Spinal cord (tissue), 10 donors: ENCODE results near the gene TENT5D. TPM values are rescaled to one million over a fixed set of nuclear protein-coding genes. Genes with fewer than 3 reads are reported as not detected.
"Not testable (repeated sequence)": the region's sequence is repeated elsewhere in the genome, so short reads cannot be mapped to it uniquely, and the experiment has no call there.

Experiments used
- DNase-seq, 6 donors: peaks; one replicate each; pipeline versions ENCODE4 v3.0.0 to v3.0.0-alpha.2; 2013 to 2015; ENCODE audit warnings: low spot score in 6 of 6, low read depth in 4 of 6
- H3K27ac ChIP-seq: one replicate; pipeline ENCODE4 v1.5.1; 2013; ENCODE audit warnings: low read depth, low read length, control low read depth
- H3K27me3 ChIP-seq: one replicate; pipeline ENCODE4 v1.6.1; 2013; ENCODE audit warnings: low read length; ENCODE audit not compliant: control insufficient read depth, insufficient read depth
- H3K36me3 ChIP-seq: one replicate; pipeline ENCODE4 v1.6.1; 2013; ENCODE audit warnings: low read length; ENCODE audit not compliant: control insufficient read depth, insufficient read depth
- H3K4me1 ChIP-seq: one replicate; pipeline ENCODE4 v1.6.1; 2013; ENCODE audit warnings: low read length; ENCODE audit not compliant: control insufficient read depth, insufficient read depth
- H3K4me3 ChIP-seq: one replicate; pipeline ENCODE4 v1.5.1; 2013; ENCODE audit warnings: low read depth, low read length, control low read depth
- H3K9me3 ChIP-seq: one replicate; pipeline ENCODE4 v1.6.1; 2013; ENCODE audit warnings: low read length; ENCODE audit not compliant: control insufficient read depth, insufficient read depth
- WGBS: methylation state at CpG from one replicate; pipeline ENCODE4 v1.1.5; 2013; ENCODE audit warnings: missing lambda C conversion rate; ENCODE audit not compliant: insufficient coverage; 5-methylcytosine and 5-hydroxymethylcytosine counted together
- long read RNA-seq, 4 donors: transcript quantifications; one replicate each; lab custom pipeline, GENCODE V29; 2026
- polyA plus RNA-seq, 2 donors: library from polyadenylated mRNA; unstranded; fragments of 120-200 nt; gene quantifications; one replicate each; pipeline ENCODE4 v1.2.1, GENCODE V29; 2013; ENCODE audit not compliant: insufficient read length in 2 of 2
- total RNA-seq, 2 donors: library from RNA; depleted of rRNA in 1 of 2; stranded (reverse); fragments of 120-200 nt in 1 of 2; fragments of >200 nt in 1 of 2; gene quantifications; one replicate each; pipeline versions ENCODE4 v1.2.3 to v1.2.4, GENCODE V29; 2013 to 2014
- donor health status: healthy.

TENT5D gene
- not detected for total RNA-seq
- polyA plus RNA-seq = not detected
- long read RNA-seq, donor 1 = 0 reads
- long read RNA-seq, donor 2 = 0 reads
- long read RNA-seq, donor 3 = 0 reads
- long read RNA-seq, donor 4 = 0 reads

- no peak within 1 kb of the TSS for H3K4me3 ChIP-seq
- H3K27ac ChIP-seq = no peak within 1 kb of the TSS
- H3K4me1 ChIP-seq = no peaks in the 10 kb centered on the region
- H3K27me3 ChIP-seq = no peaks in the 10 kb centered on the region
- no peak for DNase-seq
- peaks cover 2% of the 10 kb centered on the region for H3K9me3 ChIP-seq
- no peaks in the 10 kb centered on the region for H3K36me3 ChIP-seq
Observed at GRCh38 chrX:80420147-80420546, at the start of gene TENT5D. TSS of gene TENT5D (plus strand) at chrX:80420447. CDS start at chrX:80442540, 22,093 bp downstream.

GRCh38 chrX:80385651-80386050 is 34.6 kb upstream of the TENT5D start:
- no CpG with 5 or more reads among the region's 1 CpG for WGBS
- H3K4me3 ChIP-seq, H3K9me3 ChIP-seq, H3K27me3 ChIP-seq, H3K36me3 ChIP-seq, DNase-seq, H3K4me1 ChIP-seq, H3K27ac ChIP-seq: not testable (repeated sequence)

- no peak for DNase-seq
- no peaks in the 10 kb centered on the region for H3K36me3 ChIP-seq
- no peak overlapping the region for H3K4me3 ChIP-seq
- H3K27me3 ChIP-seq = no peaks in the 10 kb centered on the region
- no peaks in the 10 kb centered on the region for H3K4me1 ChIP-seq
- no peak overlapping the region for H3K27ac ChIP-seq
- WGBS = 92% methylated on average over 1 of the region's 1 CpG
- H3K9me3 ChIP-seq = no peaks in the 10 kb centered on the region
Observed at GRCh38 chrX:80388206-80388605, 32.0 kb upstream of the TENT5D start.

- WGBS = 67% methylated on average over 6 of the region's 6 CpGs
- H3K27ac ChIP-seq = no peak overlapping the region
Observed at GRCh38 chrX:80412042-80412441, 8.2 kb upstream of the TENT5D start.

GRCh38 chrX:80423000-80423399 is 2.8 kb downstream of the TENT5D start:
- Histone ChIP-seq H3K4me1 (no peaks in the 10 kb centered on the region), H3K9me3 (peaks cover 1% of the 10 kb centered on the region), H3K4me3 (no peak overlapping the region), H3K27me3 (no peaks in the 10 kb centered on the region), H3K36me3 (no peaks in the 10 kb centered on the region), H3K27ac (no peak overlapping the region)
- WGBS = 48% methylated on average over 3 of the region's 3 CpGs
- DNase-seq = no peak

More at GRCh38 chrX:80412042-80412441, 8.2 kb upstream of the TENT5D start:
- H3K4me3 ChIP-seq = no peak overlapping the region
- H3K36me3 ChIP-seq = no peaks in the 10 kb centered on the region
- no peaks in the 10 kb centered on the region for H3K4me1 ChIP-seq
- no peaks in the 10 kb centered on the region for H3K27me3 ChIP-seq
- peaks cover 2% of the 10 kb centered on the region for H3K9me3 ChIP-seq
- no peak for DNase-seq

GRCh38 chrX:80423744-80424143 is 3.5 kb downstream of the TENT5D start:
- no peaks in the 10 kb centered on the region for H3K27me3 ChIP-seq
- no peaks in the 10 kb centered on the region for H3K36me3 ChIP-seq
- no CpG with 5 or more reads among the region's 2 CpGs for whole genome bisulfite sequencing
- H3K27ac ChIP-seq = no peak overlapping the region
- no peak overlapping the region for H3K4me3 ChIP-seq
- no peak for DNase-seq
- peaks cover 1% of the 10 kb centered on the region for H3K9me3 ChIP-seq
- no peaks in the 10 kb centered on the region for H3K4me1 ChIP-seq

GRCh38 chrX:80430826-80431504 is 10.7 kb downstream of the TENT5D start:
- no peaks in the 10 kb centered on the region for H3K36me3 ChIP-seq
- DNase-seq = no peak
- H3K9me3 ChIP-seq = peaks cover 7% of the 10 kb centered on the region
- no peak overlapping the region for H3K27ac ChIP-seq
- 44% methylated on average over 3 of the region's 3 CpGs for WGBS
- H3K4me1 ChIP-seq = no peaks in the 10 kb centered on the region
- H3K4me3 ChIP-seq = no peak overlapping the region
- H3K27me3 ChIP-seq = no peaks in the 10 kb centered on the region

- no peaks in the 10 kb centered on the region for H3K4me1 ChIP-seq
- no peaks in the 10 kb centered on the region for H3K27me3 ChIP-seq
- H3K36me3 ChIP-seq = no peaks in the 10 kb centered on the region
- no peak overlapping the region for H3K27ac ChIP-seq
- DNase-seq = no peak
- peaks cover 7% of the 10 kb centered on the region for H3K9me3 ChIP-seq
- H3K4me3 ChIP-seq = no peak overlapping the region
Observed at GRCh38 chrX:80431505-80431832, 11.2 kb downstream of the TENT5D start.

- no peaks in the 10 kb centered on the region for H3K4me1 ChIP-seq
- no peak for DNase-seq
- peaks cover 6% of the 10 kb centered on the region for H3K9me3 ChIP-seq
- H3K27me3 ChIP-seq = no peaks in the 10 kb centered on the region
- no peaks in the 10 kb centered on the region for H3K36me3 ChIP-seq
- WGBS = 86% methylated on average over 3 of the region's 3 CpGs
- no peak overlapping the region for H3K4me3 ChIP-seq
- H3K27ac ChIP-seq = no peak overlapping the region
Observed at GRCh38 chrX:80432441-80432840, 12.2 kb downstream of the TENT5D start.

- WGBS = 40% methylated on average over 1 of the region's 1 CpG
- Histone ChIP-seq H3K9me3 (peaks cover 6% of the 10 kb centered on the region), H3K36me3 (no peaks in the 10 kb centered on the region), H3K4me1 (no peaks in the 10 kb centered on the region), H3K4me3 (no peak overlapping the region), H3K27me3 (no peaks in the 10 kb centered on the region), H3K27ac (no peak overlapping the region)
- no peak for DNase-seq
Observed at GRCh38 chrX:80432863-80433262, 12.6 kb downstream of the TENT5D start.
